Glomerular visceral epithelial cell (primary cell): ENCODE measurements around the gene SMCP.

Source experiments
- DNase-seq: peaks from one replicate; pipeline ENCODE4 v3.0.0-alpha.2; 2016; ENCODE audit errors: extremely low spot score

The SMCP gene

GRCh38 chr1:152878042-152878441, at the start of gene SMCP:
TSS of gene SMCP (plus strand) at chr1:152878322. CDS start at chr1:152884423, 6,101 bp downstream.
- no peak for DNase-seq

GRCh38 chr1:152836870-152837269, 41.3 kb upstream of the SMCP start:
- no peak for DNase-seq

- DNase-seq: no peak
These were observed 35.6 kb upstream of the SMCP start, which contains the start of gene LCE6A for GRCh38 chr1:152842556-152842955. TSS of gene LCE6A (plus strand) at chr1:152842856. CDS start at chr1:152843521, 665 bp downstream.

GRCh38 chr1:152855661-152856060, 22.5 kb upstream of the SMCP start:
- DNase-seq: no peak

GRCh38 chr1:152858062-152858461, 20.1 kb upstream of the SMCP start:
- no peak for DNase-seq

- no peak for DNase-seq
These were observed 18.4 kb upstream of the SMCP start, which contains the start of gene LCE7A for GRCh38 chr1:152859696-152860095. TSS of gene LCE7A (plus strand) at chr1:152859996. CDS start at chr1:152860698, 702 bp downstream.

GRCh38 chr1:152860129-152860528, 18.0 kb upstream of the SMCP start:
- DNase-seq: no peak

- no peak for DNase-seq
These were observed 16.7 kb upstream of the SMCP start for GRCh38 chr1:152861374-152861773.

- no peak for DNase-seq
These were observed 13.7 kb upstream of the SMCP start for GRCh38 chr1:152864443-152864842.

GRCh38 chr1:152866321-152866720, 11.8 kb upstream of the SMCP start:
- no peak for DNase-seq

- DNase-seq: peak; percentile 65
These were observed 8.2 kb upstream of the SMCP start for GRCh38 chr1:152869808-152870419.

- peak; percentile 7 for DNase-seq
These were observed 7.0 kb upstream of the SMCP start for GRCh38 chr1:152870831-152871730.

- DNase-seq: no peak
These were observed 6.4 kb upstream of the SMCP start for GRCh38 chr1:152871731-152872126.

GRCh38 chr1:152873495-152873894, 4.6 kb upstream of the SMCP start:
- no peak for DNase-seq

- no peak for DNase-seq
These were observed 1.3 kb upstream of the SMCP start for GRCh38 chr1:152876827-152877226.

- DNase-seq: no peak
These were observed 1.6 kb downstream of the SMCP start for GRCh38 chr1:152879559-152880198.

GRCh38 chr1:152880316-152880715, 2.2 kb downstream of the SMCP start:
- no peak for DNase-seq

- DNase-seq: no peak
These were observed 2.8 kb downstream of the SMCP start for GRCh38 chr1:152880907-152881306.

GRCh38 chr1:152884085-152884484, 6.0 kb downstream of the SMCP start:
- DNase-seq: no peak

GRCh38 chr1:152884506-152884905, 6.4 kb downstream of the SMCP start:
- DNase-seq: no peak

GRCh38 chr1:152884966-152885624, 7.0 kb downstream of the SMCP start:
- DNase-seq: no peak

- no peak for DNase-seq
These were observed 8.0 kb downstream of the SMCP start for GRCh38 chr1:152886085-152886484.
